Measurements from ENCODE around the gene FER. TPM values are rescaled to one million over a fixed set of nuclear protein-coding genes. Genes with fewer than 3 reads are reported as not detected.
"Not testable (repeated sequence)": the region's sequence is repeated elsewhere in the genome, so short reads cannot be mapped to it uniquely, and the experiment has no call there.

The FER gene
- total and polyA plus RNA-seq, 2 donors = 2.8 to 8.8 TPM

- H3K4me3 ChIP-seq (ENCODE audit: low read length in 2 of 2) = no peak overlapping the region
- H3K4me1 ChIP-seq (ENCODE audit: control insufficient read depth in 2 of 2, insufficient read depth in 2 of 2, low read length in 2 of 2) = no peaks in the 10 kb centered on the region
- WGBS = 98% methylated on average over 2 of the region's 2 CpGs
- no peak overlapping the region for H3K27ac ChIP-seq (ENCODE audit: low read depth in 1 of 2, low read length in 1 of 2)
- no peak for DNase-seq (ENCODE audit: low read depth in 6 of 9, low spot score in 9 of 9)
- H3K27me3 ChIP-seq (ENCODE audit: control insufficient read depth in 2 of 2, insufficient read depth in 1 of 2, low read length in 1 of 2) = no peaks in the 10 kb centered on the region
- no peaks in the 10 kb centered on the region for H3K36me3 ChIP-seq (ENCODE audit: control insufficient read depth in 2 of 2, insufficient read depth in 2 of 2, low read length in 1 of 2)
- no peaks in the 10 kb centered on the region for H3K9me3 ChIP-seq (ENCODE audit: control insufficient read depth in 2 of 2, insufficient read depth in 1 of 2, low read length in 1 of 2)
These were observed 290.6 kb downstream of the FER start for GRCh38 chr5:109038209-109038840.

- H3K27ac ChIP-seq (ENCODE audit: low read depth in 1 of 2, low read length in 1 of 2) = no peak overlapping the region
- no peaks in the 10 kb centered on the region for H3K4me1 ChIP-seq (ENCODE audit: control insufficient read depth in 2 of 2, insufficient read depth in 2 of 2, low read length in 2 of 2)
- no peak overlapping the region for H3K4me3 ChIP-seq (ENCODE audit: low read length in 2 of 2)
- H3K27me3 ChIP-seq (ENCODE audit: control insufficient read depth in 2 of 2, insufficient read depth in 1 of 2, low read length in 1 of 2) = no peaks in the 10 kb centered on the region
- no peaks in the 10 kb centered on the region for H3K36me3 ChIP-seq (ENCODE audit: control insufficient read depth in 2 of 2, insufficient read depth in 2 of 2, low read length in 1 of 2)
- 58% methylated on average over 3 of the region's 3 CpGs for WGBS
- no peak for DNase-seq (ENCODE audit: low read depth in 6 of 9, low spot score in 9 of 9)
- no peaks in the 10 kb centered on the region for H3K9me3 ChIP-seq (ENCODE audit: control insufficient read depth in 2 of 2, insufficient read depth in 1 of 2, low read length in 1 of 2)
These were observed 293.6 kb downstream of the FER start for GRCh38 chr5:109041317-109041716.

GRCh38 chr5:109045710-109046109 lies 298.0 kb downstream of the FER start:
- Histone ChIP-seq H3K4me3 (ENCODE audit: low read length in 2 of 2) (no peak overlapping the region), H3K36me3 (ENCODE audit: control insufficient read depth in 2 of 2, insufficient read depth in 2 of 2, low read length in 1 of 2) (no peaks in the 10 kb centered on the region), H3K9me3 (ENCODE audit: control insufficient read depth in 2 of 2, insufficient read depth in 1 of 2, low read length in 1 of 2) (no peaks in the 10 kb centered on the region), H3K27me3 (ENCODE audit: control insufficient read depth in 2 of 2, insufficient read depth in 1 of 2, low read length in 1 of 2) (no peaks in the 10 kb centered on the region), H3K27ac (ENCODE audit: low read depth in 1 of 2, low read length in 1 of 2) (no peak overlapping the region), H3K4me1 (ENCODE audit: control insufficient read depth in 2 of 2, insufficient read depth in 2 of 2, low read length in 2 of 2) (no peaks in the 10 kb centered on the region)
- DNase-seq (ENCODE audit: low read depth in 6 of 9, low spot score in 9 of 9) = no peak
- 95% methylated on average over 2 of the region's 2 CpGs for WGBS

DNA sequence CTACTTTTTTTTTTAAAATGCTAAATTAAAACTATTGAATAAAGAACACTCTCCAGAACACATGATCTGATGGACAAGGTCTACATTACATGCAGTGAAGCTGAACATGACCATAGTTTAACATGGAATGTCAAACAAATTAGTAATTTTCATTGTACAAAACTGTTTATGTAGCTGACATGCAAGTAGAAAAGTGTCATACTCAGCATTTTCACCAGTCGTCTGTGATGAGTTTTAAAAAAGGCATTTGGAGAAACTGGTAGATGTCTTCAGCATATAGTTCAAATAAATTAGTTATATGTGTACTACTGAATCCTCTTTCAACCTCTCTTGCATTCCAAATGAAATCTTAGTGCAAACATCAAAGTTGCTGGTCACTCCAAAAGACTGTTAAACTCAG lies 301.9 kb downstream of the FER start:
- Histone ChIP-seq H3K27ac (ENCODE audit: low read depth in 1 of 2, low read length in 1 of 2) (no peak overlapping the region), H3K4me1 (ENCODE audit: control insufficient read depth in 2 of 2, insufficient read depth in 2 of 2, low read length in 2 of 2) (no peaks in the 10 kb centered on the region), H3K4me3 (ENCODE audit: low read length in 2 of 2) (no peak overlapping the region), H3K9me3 (ENCODE audit: control insufficient read depth in 2 of 2, insufficient read depth in 1 of 2, low read length in 1 of 2) (no peaks in the 10 kb centered on the region), H3K36me3 (ENCODE audit: control insufficient read depth in 2 of 2, insufficient read depth in 2 of 2, low read length in 1 of 2) (no peaks in the 10 kb centered on the region), H3K27me3 (ENCODE audit: control insufficient read depth in 2 of 2, insufficient read depth in 1 of 2, low read length in 1 of 2) (no peaks in the 10 kb centered on the region)
- no peak for DNase-seq (ENCODE audit: low read depth in 6 of 9, low spot score in 9 of 9)
- 99% methylated on average over 1 of the region's 1 CpG for WGBS

GRCh38 chr5:109050321-109050720 lies 302.6 kb downstream of the FER start:
- H3K27me3 ChIP-seq (ENCODE audit: control insufficient read depth in 2 of 2, insufficient read depth in 1 of 2, low read length in 1 of 2); DNase-seq (ENCODE audit: low read depth in 6 of 9, low spot score in 9 of 9); H3K4me3 ChIP-seq (ENCODE audit: low read length in 2 of 2); H3K9me3 ChIP-seq (ENCODE audit: control insufficient read depth in 2 of 2, insufficient read depth in 1 of 2, low read length in 1 of 2); H3K4me1 ChIP-seq (ENCODE audit: control insufficient read depth in 2 of 2, insufficient read depth in 2 of 2, low read length in 2 of 2); H3K27ac ChIP-seq (ENCODE audit: low read depth in 1 of 2, low read length in 1 of 2); H3K36me3 ChIP-seq (ENCODE audit: control insufficient read depth in 2 of 2, insufficient read depth in 2 of 2, low read length in 1 of 2): not testable (repeated sequence)
- 97% methylated on average over 1 of the region's 1 CpG for WGBS

- H3K27ac ChIP-seq (ENCODE audit: low read depth in 1 of 2, low read length in 1 of 2); H3K4me1 ChIP-seq (ENCODE audit: control insufficient read depth in 2 of 2, insufficient read depth in 2 of 2, low read length in 2 of 2); H3K27me3 ChIP-seq (ENCODE audit: control insufficient read depth in 2 of 2, insufficient read depth in 1 of 2, low read length in 1 of 2); DNase-seq (ENCODE audit: low read depth in 6 of 9, low spot score in 9 of 9); H3K36me3 ChIP-seq (ENCODE audit: control insufficient read depth in 2 of 2, insufficient read depth in 2 of 2, low read length in 1 of 2); H3K4me3 ChIP-seq (ENCODE audit: low read length in 2 of 2); H3K9me3 ChIP-seq (ENCODE audit: control insufficient read depth in 2 of 2, insufficient read depth in 1 of 2, low read length in 1 of 2): not testable (repeated sequence)
- WGBS = 99% methylated on average over 5 of the region's 5 CpGs
These were observed 304.5 kb downstream of the FER start for GRCh38 chr5:109052216-109052615.

DNA sequence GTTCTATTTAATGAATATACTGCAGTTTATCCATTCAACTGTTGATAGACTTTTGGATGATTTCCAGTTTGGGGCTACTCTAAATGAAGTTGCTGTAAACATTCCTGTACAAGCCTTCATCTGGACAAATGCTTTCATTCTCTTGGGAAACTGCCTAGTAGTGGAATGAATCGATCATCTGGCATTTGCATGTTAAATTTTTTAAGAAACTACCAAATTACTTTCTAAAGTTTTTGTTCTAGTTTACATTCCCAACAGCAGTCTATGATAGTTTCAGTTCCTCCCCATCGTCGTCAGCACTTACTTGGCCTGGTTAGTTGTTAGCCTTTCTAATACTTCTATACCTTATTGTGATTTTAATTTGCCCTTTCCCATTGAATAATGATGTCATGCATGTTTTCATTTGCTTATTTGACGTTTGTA lies 306.3 kb downstream of the FER start:
- Histone ChIP-seq H3K4me3 (ENCODE audit: low read length in 2 of 2) (no peak overlapping the region), H3K36me3 (ENCODE audit: control insufficient read depth in 2 of 2, insufficient read depth in 2 of 2, low read length in 1 of 2) (no peaks in the 10 kb centered on the region), H3K27ac (ENCODE audit: low read depth in 1 of 2, low read length in 1 of 2) (no peak overlapping the region), H3K27me3 (ENCODE audit: control insufficient read depth in 2 of 2, insufficient read depth in 1 of 2, low read length in 1 of 2) (no peaks in the 10 kb centered on the region), H3K9me3 (ENCODE audit: control insufficient read depth in 2 of 2, insufficient read depth in 1 of 2, low read length in 1 of 2) (peaks cover 0 to 3% of the 10 kb centered on the region in 2 donors), H3K4me1 (ENCODE audit: control insufficient read depth in 2 of 2, insufficient read depth in 2 of 2, low read length in 2 of 2) (no peaks in the 10 kb centered on the region)
- DNase-seq (ENCODE audit: low read depth in 6 of 9, low spot score in 9 of 9) = no peak
- WGBS = 94% methylated on average over 4 of the region's 4 CpGs

DNA sequence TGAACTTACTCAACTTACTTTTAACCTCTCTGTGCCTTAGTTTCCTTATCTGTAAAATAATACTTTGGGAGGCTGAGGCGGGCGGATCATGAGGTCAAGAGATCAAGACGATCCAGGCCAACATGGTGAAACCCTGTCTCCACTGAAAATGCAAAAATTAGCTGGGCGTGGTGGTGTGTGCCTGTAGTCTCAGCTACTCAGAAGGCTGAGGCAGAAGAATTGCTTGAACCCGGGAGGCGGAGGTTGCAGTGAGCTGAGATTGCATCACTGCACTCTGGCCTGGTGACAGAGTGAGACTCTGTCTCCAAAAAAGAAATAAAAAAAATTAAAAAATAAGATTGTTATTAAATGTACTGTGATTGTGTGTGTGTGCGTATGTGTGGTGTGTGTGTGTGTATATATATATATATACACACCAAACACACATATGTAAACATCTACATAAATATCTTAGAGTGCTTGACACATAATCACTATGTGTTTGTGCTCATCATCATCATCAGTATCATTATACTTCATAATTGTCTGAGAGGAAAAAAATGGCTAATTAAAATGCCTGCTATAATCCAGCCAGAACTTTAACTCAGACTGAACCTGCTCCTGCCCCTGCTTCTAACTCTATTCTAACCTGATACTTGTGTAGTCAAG lies 312.8 kb downstream of the FER start:
- Histone ChIP-seq H3K27me3 (ENCODE audit: control insufficient read depth in 2 of 2, insufficient read depth in 1 of 2, low read length in 1 of 2) (no peaks in the 10 kb centered on the region), H3K36me3 (ENCODE audit: control insufficient read depth in 2 of 2, insufficient read depth in 2 of 2, low read length in 1 of 2) (no peaks in the 10 kb centered on the region), H3K27ac (ENCODE audit: low read depth in 1 of 2, low read length in 1 of 2) (no peak overlapping the region), H3K9me3 (ENCODE audit: control insufficient read depth in 2 of 2, insufficient read depth in 1 of 2, low read length in 1 of 2) (no peaks in the 10 kb centered on the region), H3K4me1 (ENCODE audit: control insufficient read depth in 2 of 2, insufficient read depth in 2 of 2, low read length in 2 of 2) (no peaks in the 10 kb centered on the region), H3K4me3 (ENCODE audit: low read length in 2 of 2) (no peak overlapping the region)
- no peak for DNase-seq (ENCODE audit: low read depth in 6 of 9, low spot score in 9 of 9)
- 95% methylated on average over 7 of the region's 7 CpGs for WGBS

GRCh38 chr5:109062664-109063063 lies 315.0 kb downstream of the FER start:
- Histone ChIP-seq H3K36me3 (ENCODE audit: control insufficient read depth in 2 of 2, insufficient read depth in 2 of 2, low read length in 1 of 2) (no peaks in the 10 kb centered on the region), H3K27ac (ENCODE audit: low read depth in 1 of 2, low read length in 1 of 2) (no peak overlapping the region), H3K4me3 (ENCODE audit: low read length in 2 of 2) (no peak overlapping the region), H3K9me3 (ENCODE audit: control insufficient read depth in 2 of 2, insufficient read depth in 1 of 2, low read length in 1 of 2) (no peaks in the 10 kb centered on the region), H3K27me3 (ENCODE audit: control insufficient read depth in 2 of 2, insufficient read depth in 1 of 2, low read length in 1 of 2) (no peaks in the 10 kb centered on the region), H3K4me1 (ENCODE audit: control insufficient read depth in 2 of 2, insufficient read depth in 2 of 2, low read length in 2 of 2) (no peaks in the 10 kb centered on the region)
- WGBS = 95% methylated on average over 1 of the region's 1 CpG
- no peak for DNase-seq (ENCODE audit: low read depth in 6 of 9, low spot score in 9 of 9)
